Pons (tissue), 1 donor: Measurements from ENCODE around the gene SUGCT.

Experiments used
- DNase-seq: peaks from one replicate; pipeline ENCODE4 v3.0.0-alpha.2; 2016; ENCODE audit warnings: low spot score

Gene SUGCT

GRCh38 chr7:40526951-40527715, 392.3 kb downstream of the SUGCT start:
- no peak for DNase-seq

GRCh38 chr7:40527723-40528122, 392.9 kb downstream of the SUGCT start:
- no peak for DNase-seq

- DNase-seq = no peak
Observed at GRCh38 chr7:40530292-40530691, 395.5 kb downstream of the SUGCT start.

GRCh38 chr7:40531956-40532355, 397.2 kb downstream of the SUGCT start:
- DNase-seq = no peak

- DNase-seq = no peak
Observed at GRCh38 chr7:40535678-40536077, 400.9 kb downstream of the SUGCT start.

- DNase-seq = no peak
Observed at GRCh38 chr7:40536421-40536820, 401.6 kb downstream of the SUGCT start.

- DNase-seq = no peak
Observed at GRCh38 chr7:40538281-40538680, 403.5 kb downstream of the SUGCT start.

- DNase-seq = no peak
Observed at GRCh38 chr7:40541336-40541735, 406.5 kb downstream of the SUGCT start.

GRCh38 chr7:40542982-40543741, 408.4 kb downstream of the SUGCT start:
- no peak for DNase-seq

GRCh38 chr7:40544221-40544723, 409.5 kb downstream of the SUGCT start:
- no peak for DNase-seq

GRCh38 chr7:40544871-40545303, 410.1 kb downstream of the SUGCT start:
- DNase-seq = no peak

GRCh38 chr7:40545739-40546138, 410.9 kb downstream of the SUGCT start:
- no peak for DNase-seq

- no peak for DNase-seq
Observed at GRCh38 chr7:40546616-40547501, 412.1 kb downstream of the SUGCT start.

GRCh38 chr7:40549372-40550039, 414.7 kb downstream of the SUGCT start:
- no peak for DNase-seq

- DNase-seq = peak; percentile 14
Observed at GRCh38 chr7:40551685-40552576, 417.1 kb downstream of the SUGCT start.

GRCh38 chr7:40560672-40561071, 425.9 kb downstream of the SUGCT start:
- DNase-seq = no peak

- DNase-seq = no peak
Observed at GRCh38 chr7:40566879-40567278, 432.1 kb downstream of the SUGCT start.

GRCh38 chr7:40569326-40569725, 434.5 kb downstream of the SUGCT start:
- DNase-seq = no peak

- no peak for DNase-seq
Observed at GRCh38 chr7:40570223-40570622, 435.4 kb downstream of the SUGCT start.

- no peak for DNase-seq
Observed at GRCh38 chr7:40571796-40572195, 437.0 kb downstream of the SUGCT start.
